NCI-H226 (cell line): ENCODE data around the gene MAPK8IP3.
"Not testable (repeated sequence)": the region's sequence is repeated elsewhere in the genome, so short reads cannot be mapped to it uniquely, and the experiment has no call there.

Experiments
- DNase-seq: peaks from one replicate; pipeline ENCODE4 v3.0.0-alpha.2; 2015

The MAPK8IP3 gene

GRCh38 chr16:1790261-1790610 lies 84.2 kb downstream of the MAPK8IP3 start:
- no peak for DNase-seq

DNA sequence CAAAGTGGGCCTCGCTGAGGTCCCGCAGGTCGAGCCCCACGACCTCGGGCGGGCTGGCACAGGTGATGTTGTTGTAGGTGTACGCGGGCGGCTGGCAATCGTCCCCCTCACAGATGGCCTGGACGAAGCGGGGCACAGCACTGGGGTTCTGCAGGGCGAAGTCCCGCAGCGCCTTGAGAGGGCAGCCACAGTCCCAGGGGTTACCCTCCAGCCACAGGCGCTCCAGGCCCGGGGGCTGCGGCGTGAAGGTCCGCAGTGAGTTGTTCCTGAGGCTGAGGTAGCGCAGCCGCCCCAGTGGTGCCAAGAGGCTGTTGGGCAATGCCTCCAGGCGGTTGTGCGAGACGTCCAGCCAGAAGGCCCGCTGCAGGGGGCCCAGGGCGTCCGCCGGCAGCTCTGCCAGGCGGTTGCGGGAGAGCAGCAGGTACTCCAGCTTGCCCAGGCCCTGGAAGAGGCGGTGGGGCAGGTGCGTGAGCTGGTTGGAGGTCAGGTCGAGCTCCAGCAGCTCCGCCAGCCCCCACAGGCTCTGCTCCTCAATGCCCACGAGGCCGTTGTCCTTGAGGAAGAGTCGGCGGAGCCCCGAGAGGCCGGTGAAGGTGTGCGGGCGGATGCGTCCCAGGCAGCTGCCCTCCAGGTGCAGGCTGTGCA lies 84.7 kb downstream of the MAPK8IP3 start:
- no peak for DNase-seq

DNA sequence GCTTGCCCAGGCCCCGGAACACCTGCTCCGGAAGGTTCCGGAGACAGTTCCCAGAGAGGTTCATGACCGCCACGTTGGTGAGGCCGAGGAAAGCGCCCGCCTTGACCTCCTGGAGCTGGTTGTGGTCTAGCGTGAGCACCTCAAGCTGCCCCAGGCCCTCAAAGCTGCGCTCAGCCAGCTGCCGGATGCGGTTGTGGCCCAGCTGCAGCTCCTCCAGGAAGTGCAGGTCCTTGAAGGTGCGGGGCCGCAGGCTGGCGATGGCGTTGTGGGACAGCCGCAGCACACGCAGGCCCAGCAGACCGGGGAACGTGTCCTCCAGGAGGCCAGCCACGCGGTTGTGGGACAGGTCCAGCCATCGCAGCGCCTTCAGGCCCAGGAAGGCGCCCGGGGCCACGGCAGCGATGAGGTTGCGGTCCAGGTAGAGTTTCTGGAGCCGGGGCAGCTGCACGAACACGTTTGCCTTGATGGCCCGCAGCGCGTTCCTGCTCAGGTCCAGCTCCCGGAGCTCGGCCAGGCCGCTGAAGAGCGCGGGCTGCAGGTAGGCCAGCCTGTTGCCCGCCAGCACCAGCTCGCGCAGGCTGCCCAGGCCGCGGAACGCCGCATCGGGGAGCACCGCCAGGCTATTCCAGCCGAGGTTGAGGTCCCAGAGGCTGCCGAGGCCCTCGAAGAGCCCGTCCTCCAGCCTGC lies 85.4 kb downstream of the MAPK8IP3 start:
- no peak for DNase-seq

DNA sequence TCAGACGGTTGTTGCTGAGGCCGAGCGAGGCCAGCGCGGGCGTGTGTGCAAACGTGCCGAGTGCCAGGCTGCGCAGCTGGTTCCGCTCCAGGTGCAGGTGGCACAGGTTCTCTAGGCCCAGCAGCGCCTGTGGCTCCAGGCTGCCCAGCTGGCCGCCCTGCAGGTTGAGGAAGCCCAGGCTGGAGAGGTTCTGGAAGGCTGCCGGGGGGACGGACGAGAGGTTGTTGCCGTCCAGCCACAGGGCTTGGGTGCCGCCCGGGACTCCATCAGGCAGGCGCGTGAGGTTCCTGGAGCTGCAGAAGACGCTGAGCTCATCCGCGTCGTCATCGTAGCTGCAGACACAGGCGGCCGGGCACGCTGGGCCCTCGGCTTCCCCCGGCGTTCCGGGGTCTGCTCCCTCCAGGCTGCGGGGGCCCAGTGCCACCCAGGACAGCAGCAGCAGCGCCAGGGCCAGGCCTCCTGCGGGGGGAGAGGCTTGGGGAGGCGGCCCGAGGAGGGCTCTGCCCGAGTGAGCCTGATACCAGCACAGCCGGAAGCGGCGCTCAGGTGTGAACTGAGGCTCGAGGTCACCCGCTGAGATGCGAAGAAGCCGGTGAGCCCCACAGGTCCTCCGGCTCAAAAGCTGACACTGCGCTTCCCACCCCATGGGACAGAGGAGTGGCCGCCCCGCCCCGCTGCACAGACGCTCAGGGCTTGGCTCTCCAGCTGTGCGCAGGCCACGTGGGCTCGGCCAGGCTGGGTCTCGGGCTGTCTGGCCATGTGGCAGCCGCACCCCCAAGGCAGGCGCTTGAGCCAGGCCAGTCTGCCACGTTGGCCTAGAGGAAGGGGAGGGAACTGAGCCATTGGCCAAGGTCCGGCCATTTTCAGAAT lies 86.2 kb downstream of the MAPK8IP3 start:
- no peak for DNase-seq

GRCh38 chr16:1792836-1793577 lies 87.0 kb downstream of the MAPK8IP3 start:
- DNase-seq = no peak

DNA sequence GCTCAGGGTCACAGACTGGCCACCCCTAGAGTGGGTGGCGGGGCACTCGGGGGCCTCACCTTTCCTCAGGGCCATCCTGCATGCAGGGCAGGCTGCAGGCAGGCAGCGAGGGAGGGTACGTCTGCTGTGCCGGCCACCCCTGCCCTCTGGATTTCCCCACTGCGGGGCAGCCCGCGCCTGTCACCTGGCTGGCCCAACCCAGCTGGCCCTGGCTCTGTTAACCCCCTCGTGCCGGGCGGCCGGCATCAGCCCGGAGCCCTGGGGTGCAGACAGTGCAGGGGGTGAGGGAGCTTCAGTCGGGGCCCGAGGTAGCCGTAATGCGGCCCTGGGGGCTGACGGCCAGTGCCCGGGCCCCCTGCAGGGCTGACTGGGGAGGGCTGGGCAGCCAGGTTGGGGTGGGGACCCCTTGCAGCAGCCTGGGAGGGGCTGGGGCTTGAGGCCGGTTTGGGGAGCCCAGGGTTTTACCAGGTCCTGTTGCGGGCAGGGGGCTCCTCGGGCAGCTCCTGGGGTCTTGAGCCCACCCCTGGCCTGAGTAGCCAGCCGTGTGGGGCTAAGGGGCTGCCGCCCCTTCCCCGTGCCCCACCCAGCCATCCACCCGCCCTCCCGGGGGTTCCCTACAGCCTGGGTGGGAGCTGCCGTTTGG lies 87.7 kb downstream of the MAPK8IP3 start, which contains the start of gene IGFALS:
Gene IGFALS, minus strand, starts transcription at position 128 of the 643 bp plus-strand sequence. Its CDS starts 53 bp downstream, at position 75.
- no peak for DNase-seq

GRCh38 chr16:1794221-1794871 lies 88.4 kb downstream of the MAPK8IP3 start:
- DNase-seq = no peak

- no peak for DNase-seq
These were observed 89.1 kb downstream of the MAPK8IP3 start for GRCh38 chr16:1794908-1795666.

DNA sequence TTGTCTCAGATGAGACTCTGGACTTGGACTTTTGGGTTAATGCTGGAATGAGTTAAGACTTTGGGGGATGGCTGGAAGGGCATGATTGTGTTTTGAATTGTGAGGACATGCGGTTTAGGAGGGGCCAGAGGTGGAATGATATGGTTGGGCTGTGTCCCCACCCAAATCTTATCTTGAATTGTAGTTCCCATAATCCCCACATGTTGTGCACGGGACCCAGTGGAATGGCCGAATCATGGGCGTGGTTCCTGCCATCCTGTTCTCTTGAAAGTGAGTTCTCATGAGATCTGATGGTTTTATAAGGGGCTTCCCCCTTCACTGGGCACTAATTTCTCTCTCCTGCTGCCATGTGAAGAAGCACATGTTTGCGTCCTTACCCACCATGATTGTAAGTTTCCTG lies 93.3 kb downstream of the MAPK8IP3 start:
- not testable (repeated sequence) for DNase-seq

DNA sequence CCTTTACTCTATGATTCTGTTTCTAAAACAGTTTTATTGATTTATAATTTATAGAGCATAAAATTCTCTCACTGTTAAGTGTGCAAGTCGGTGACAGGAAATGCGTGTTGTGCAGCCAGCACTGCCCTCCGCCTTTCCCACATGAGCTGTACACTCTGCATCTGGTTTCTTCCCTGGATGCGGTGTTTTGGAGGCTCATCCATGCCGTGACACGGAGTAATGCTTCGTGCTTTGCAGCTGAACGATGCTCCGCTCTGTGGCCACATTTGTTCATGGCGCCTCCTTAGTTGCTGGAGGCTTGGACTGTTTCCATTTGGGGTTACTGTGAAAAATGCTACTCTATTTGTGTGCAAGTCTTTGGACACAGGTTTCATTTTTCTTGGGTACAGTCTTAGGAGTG lies 94.7 kb downstream of the MAPK8IP3 start:
- DNase-seq = no peak

DNA sequence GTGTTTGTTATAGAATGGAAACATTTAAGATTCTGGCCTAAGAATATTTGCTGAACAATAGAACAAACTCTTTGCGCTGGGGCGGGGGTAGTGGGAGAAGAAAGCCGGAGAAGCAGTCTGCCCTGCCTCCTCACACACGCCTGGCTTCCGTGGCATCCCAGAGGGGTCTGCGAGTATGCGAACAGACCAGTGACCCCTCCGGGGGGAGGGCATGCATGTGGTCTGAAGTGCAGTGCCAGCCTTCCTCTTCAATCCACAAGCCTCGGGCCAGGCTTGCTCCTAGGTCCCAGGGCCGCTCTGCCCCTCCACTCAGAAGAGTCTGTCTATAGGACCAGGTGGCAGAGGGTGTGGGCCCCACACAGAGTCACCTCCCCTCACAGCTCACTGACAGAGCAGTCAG lies 101.6 kb downstream of the MAPK8IP3 start:
- no peak for DNase-seq

DNA sequence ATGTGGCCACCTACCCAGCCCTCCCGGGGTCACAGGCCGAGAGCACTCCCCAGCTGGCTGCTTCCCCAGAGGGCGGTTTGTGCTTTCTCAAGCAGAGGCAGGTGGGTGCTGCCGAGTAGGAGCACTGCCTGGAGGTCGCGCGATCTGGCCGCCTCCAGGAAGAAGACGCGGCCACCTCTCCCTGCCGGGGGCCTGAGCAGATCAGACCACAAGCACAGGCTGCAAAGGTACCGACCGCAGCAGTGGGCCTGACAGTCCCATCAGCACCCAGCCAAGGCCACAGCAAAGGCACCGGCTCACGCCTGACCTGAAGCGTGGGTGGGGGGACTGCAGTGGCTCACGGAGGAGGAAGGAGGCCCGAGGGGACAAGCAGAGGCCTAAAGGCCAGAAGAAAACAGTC lies 102.7 kb downstream of the MAPK8IP3 start:
- no peak for DNase-seq

DNA sequence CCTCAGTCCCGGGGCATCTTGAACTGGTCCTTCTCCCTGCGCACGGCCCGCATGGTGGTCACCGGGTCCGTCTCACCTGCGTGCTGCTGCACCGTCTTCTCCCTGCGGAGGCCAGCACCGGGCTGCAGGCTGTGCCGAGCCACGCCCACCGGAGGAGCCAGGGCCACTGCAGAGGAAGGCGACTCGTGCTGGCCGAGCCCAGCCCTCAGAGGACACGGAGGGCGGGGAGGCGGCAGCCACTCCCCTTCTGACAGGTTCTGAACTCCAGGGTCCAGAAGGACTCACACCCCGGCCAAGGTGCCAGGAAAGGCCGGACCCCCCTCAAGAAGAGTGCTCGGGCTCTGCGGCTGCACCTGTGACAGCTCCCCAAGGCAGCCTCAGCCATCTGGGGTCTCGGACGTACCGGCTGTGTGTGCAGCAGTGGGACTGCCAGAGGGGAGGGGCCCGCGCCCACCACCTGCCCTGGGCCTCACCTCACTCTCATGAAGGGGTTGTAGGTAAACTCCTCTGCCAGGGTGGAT lies 103.3 kb downstream of the MAPK8IP3 start:
- no peak for DNase-seq

DNA sequence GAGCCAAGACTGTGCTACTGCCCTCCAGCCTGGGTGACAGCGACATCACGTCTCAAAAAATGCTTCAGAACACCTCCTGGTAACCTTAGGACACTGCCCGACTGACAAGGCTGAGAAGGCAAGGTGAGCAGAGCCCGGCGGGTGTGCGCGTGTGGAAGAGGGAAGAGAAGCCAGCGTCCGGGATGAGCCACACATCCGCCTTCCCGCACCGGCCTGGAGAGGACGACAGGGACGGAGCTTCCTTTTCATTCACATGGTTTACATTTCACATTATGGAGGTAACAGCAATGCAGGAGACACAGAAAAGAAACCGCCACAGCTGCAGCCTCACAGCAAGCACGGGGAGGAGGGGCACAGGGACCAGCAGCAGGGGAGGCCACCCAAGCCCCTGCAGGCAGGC lies 104.1 kb downstream of the MAPK8IP3 start:
- no peak for DNase-seq

DNA sequence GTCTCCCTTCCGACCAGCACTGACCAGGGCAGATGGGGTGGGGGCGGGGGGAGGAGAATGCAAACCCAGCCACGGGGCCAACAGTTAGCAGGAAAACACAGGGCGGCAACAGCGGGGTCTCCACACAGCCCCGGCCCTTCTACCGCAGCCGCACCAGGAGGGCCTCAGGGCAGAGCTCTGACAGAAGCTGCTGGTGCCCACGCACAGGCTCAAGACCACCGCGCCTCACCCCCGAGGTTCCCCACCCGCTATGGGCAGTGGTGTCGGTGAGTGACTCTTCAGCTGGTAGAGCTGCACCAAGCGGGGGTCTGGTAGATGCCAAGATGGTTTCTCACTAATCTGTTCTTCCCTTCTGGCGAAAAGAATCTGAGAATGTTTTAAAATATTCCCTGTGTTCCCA lies 104.5 kb downstream of the MAPK8IP3 start:
- DNase-seq = no peak

DNA sequence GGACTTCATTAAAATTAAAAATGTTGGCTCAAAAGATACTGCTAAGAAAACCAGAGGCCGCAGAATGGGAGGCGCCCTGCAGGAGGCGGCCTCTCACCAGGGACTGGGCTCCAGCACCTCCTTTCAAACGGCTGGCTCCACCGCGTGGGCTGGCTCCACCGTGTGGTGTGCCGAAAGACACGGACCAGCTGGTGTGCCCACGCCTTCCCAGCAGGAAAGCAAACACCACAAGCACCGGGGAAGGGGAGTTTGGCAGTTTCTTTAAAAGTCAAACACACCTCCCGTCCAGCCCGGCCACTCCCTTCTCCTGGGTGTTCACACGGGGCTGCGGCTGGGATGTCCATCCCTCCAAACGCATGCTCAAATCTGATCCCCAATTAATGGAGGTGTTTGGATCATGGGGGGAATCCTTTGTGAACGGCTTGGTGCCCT lies 106.8 kb downstream of the MAPK8IP3 start:
- DNase-seq = no peak

DNA sequence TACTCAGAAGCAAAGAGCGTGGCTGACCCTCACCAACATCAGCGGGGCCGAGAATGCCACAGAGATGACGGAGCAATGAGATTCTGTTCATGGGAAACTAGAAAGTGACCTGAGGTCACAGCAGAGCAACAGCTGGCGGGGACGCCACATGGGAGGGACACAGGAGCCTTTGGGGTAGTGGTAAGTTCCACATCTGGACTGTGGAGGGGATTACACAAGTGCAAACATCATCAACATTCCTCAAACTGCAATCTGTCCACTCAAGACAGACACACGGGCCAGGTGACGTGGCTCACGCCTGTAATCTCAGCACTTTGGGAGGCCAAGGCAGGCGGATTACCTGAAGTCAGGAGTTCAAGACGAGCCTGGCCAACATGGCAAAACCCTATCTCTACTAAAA lies 109.5 kb downstream of the MAPK8IP3 start:
- no peak for DNase-seq

GRCh38 chr16:1816396-1817275 lies 110.6 kb downstream of the MAPK8IP3 start:
- no peak for DNase-seq

- no peak for DNase-seq
These were observed 111.2 kb downstream of the MAPK8IP3 start for GRCh38 chr16:1817276-1817589.

DNA sequence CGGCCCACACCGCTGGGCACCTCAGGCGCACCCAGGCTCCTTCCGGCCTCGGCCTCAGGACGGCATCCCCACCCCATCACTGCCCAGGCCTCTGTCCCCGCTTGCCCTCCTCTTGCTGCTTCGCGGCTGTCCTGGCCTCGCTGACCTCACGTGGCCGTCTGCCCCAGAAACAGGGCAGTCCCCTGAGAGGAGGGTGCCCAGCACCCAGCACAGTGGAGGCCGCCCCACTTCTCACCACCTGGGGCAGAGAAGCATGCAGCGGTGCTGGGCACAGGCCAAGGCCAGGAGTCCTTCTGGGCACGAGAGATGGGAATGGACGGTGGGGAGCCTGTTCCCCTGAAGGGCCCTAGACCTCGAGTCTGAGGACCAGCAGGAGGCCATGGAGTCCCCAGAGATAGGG lies 111.7 kb downstream of the MAPK8IP3 start:
- DNase-seq = no peak
